Upper lobe of left lung (tissue), 4 donors: ENCODE measurements around the gene CDADC1.

Source experiments
- EP300 ChIP-seq, 4 donors: sonication (generic); formaldehyde crosslinking; IDR thresholded peaks; one replicate each; pipeline ENCODE4 v1.5.1; 2017; ENCODE audit warnings: antibody characterized with exemption in 4 of 4, control low read depth in 2 of 4
- POLR2A ChIP-seq, 4 donors: fragments of 450-650 bp; IDR thresholded peaks; one replicate each; pipeline ENCODE4 v1.5.1; 2016 to 2017; ENCODE audit warnings: antibody characterized with exemption in 4 of 4, mild to moderate bottlenecking in 2 of 4
- TF ChIP-seq, protein P1 (sequence below), 6 experiments: fragments of 450-650 bp in 4 of 6; fragments of 200-600 bp in 2 of 6; sonication (generic) in 2 of 6; IDR thresholded peaks; one replicate each; pipeline ENCODE4 v1.5.1; 2016 to 2019; ENCODE audit warnings: antibody characterized with exemption in 6 of 6

- TF ChIP-seq, protein P1, sequence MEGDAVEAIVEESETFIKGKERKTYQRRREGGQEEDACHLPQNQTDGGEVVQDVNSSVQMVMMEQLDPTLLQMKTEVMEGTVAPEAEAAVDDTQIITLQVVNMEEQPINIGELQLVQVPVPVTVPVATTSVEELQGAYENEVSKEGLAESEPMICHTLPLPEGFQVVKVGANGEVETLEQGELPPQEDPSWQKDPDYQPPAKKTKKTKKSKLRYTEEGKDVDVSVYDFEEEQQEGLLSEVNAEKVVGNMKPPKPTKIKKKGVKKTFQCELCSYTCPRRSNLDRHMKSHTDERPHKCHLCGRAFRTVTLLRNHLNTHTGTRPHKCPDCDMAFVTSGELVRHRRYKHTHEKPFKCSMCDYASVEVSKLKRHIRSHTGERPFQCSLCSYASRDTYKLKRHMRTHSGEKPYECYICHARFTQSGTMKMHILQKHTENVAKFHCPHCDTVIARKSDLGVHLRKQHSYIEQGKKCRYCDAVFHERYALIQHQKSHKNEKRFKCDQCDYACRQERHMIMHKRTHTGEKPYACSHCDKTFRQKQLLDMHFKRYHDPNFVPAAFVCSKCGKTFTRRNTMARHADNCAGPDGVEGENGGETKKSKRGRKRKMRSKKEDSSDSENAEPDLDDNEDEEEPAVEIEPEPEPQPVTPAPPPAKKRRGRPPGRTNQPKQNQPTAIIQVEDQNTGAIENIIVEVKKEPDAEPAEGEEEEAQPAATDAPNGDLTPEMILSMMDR (IDR thresholded peaks at IDR 0.05) = no peak
- TF ChIP-seq POLR2A (IDR thresholded peaks at IDR 0.05) (no peak), EP300 (IDR thresholded peaks at IDR 0.05) (no peak)
These were observed 54.5 kb downstream of the CDADC1 start for GRCh38 chr13:49302222-49302621.
